PC-9 (cell line): ENCODE measurements around the gene ZMIZ1. TPM values are rescaled to one million over a fixed set of nuclear protein-coding genes. Genes with fewer than 3 reads are reported as not detected.

Source experiments
- BruUV-seq: library from RNA; stranded (reverse); fragments of 400-500 nt; replicated peaks from 2 replicates; lab custom pipeline; 2021; lab: Mats Ljungman, UMichigan
- CTCF ChIA-PET: fragments of 300-600 bp; sonication (Branson Sonifier 250); formaldehyde crosslinking; loops from one replicate; lab custom pipeline; 2022; ENCODE audit warnings: antibody characterized with exemption; lab: Charles Lee
- POLR2A ChIA-PET: fragments of 300-600 bp; sonication (Branson Sonifier 250); formaldehyde crosslinking; loops from one replicate; lab custom pipeline; 2022; ENCODE audit warnings: antibody characterized with exemption; ENCODE audit not compliant: unreplicated experiment; lab: Charles Lee
- DNase-seq, 2 experiments: peaks; one replicate each; pipeline versions ENCODE4 v3.0.0 to v3.0.0-alpha.2; 2015 to 2022; ENCODE audit warnings: mixed read lengths in 1 of 2
- H2AFZ ChIP-seq: fragments of 200-600 bp; sonication (generic); 2 replicates; pipeline ENCODE4 v1.8.1; 2017; ENCODE audit warnings: antibody characterized with exemption
- H3F3A ChIP-seq: fragments of 200-600 bp; sonication (generic); 2 replicates; pipeline ENCODE4 v1.8.1; 2017; ENCODE audit warnings: antibody characterized with exemption, mild to moderate bottlenecking, low read depth; ENCODE audit not compliant: insufficient read depth
- H3K27ac ChIP-seq: fragments of 200-600 bp; sonication (generic); 2 replicates; pipeline ENCODE4 v1.6.1; 2016; ENCODE audit warnings: mixed run types
- H3K27me3 ChIP-seq: fragments of 200-600 bp; sonication (generic); 2 replicates; pipeline ENCODE4 v1.6.1; 2016; ENCODE audit warnings: low read depth, mixed run types; ENCODE audit not compliant: insufficient read depth
- H3K36me3 ChIP-seq: fragments of 200-600 bp; sonication (generic); 2 replicates; pipeline ENCODE4 v1.6.1; 2016; ENCODE audit warnings: low read depth, mixed run types
- H3K4me1 ChIP-seq: fragments of 200-600 bp; sonication (generic); replicated peaks from 2 replicates; pipeline ENCODE4 v1.6.1; 2016; ENCODE audit warnings: mixed run types; ENCODE audit not compliant: insufficient read depth
- H3K4me2 ChIP-seq: fragments of 200-600 bp; sonication (generic); 2 replicates; pipeline ENCODE4 v1.6.1; 2017; ENCODE audit warnings: mixed run types
- H3K4me3 ChIP-seq: fragments of 200-600 bp; sonication (generic); 2 replicates; pipeline ENCODE4 v1.6.1; 2016; ENCODE audit warnings: mixed run types
- H3K79me2 ChIP-seq: fragments of 200-600 bp; sonication (generic); 2 replicates; pipeline ENCODE4 v1.6.1; 2017; ENCODE audit warnings: low read depth, mixed run types
- H3K9me2 ChIP-seq: fragments of 200-600 bp; sonication (generic); 2 replicates; pipeline ENCODE4 v1.8.1; 2017; ENCODE audit warnings: mild to moderate bottlenecking; ENCODE audit not compliant: insufficient read depth
- H3K9me3 ChIP-seq: fragments of 200-600 bp; sonication (generic); 2 replicates; pipeline ENCODE4 v1.8.1; 2016; ENCODE audit warnings: low read depth; ENCODE audit not compliant: insufficient read depth
- H4K20me1 ChIP-seq: fragments of 200-600 bp; sonication (generic); 2 replicates; pipeline ENCODE4 v1.8.1; 2017; ENCODE audit not compliant: insufficient read depth
- CTCF ChIP-seq: fragments of 200-600 bp; sonication (generic); conservative IDR thresholded peaks from 2 replicates; pipeline ENCODE4 v1.6.1; 2017; ENCODE audit warnings: mixed run types, antibody characterized with exemption, mild to moderate bottlenecking, moderate library complexity
- EZH2 ChIP-seq: fragments of 200-600 bp; sonication (generic); IDR thresholded peaks from 2 replicates; pipeline ENCODE4 v1.8.0; 2017; ENCODE audit warnings: antibody characterized with exemption, low read depth
- intact Hi-C: fragments of 100-400 bp; cut with micrococcal nuclease; formaldehyde crosslinking; loops from one replicate; pipeline ENCODE4 v1.10.0; 2022; ENCODE audit not compliant: unreplicated experiment
- total RNA-seq: library from RNA; stranded (reverse); gene quantifications from 2 replicates; pipeline ENCODE4 v1.2.3, GENCODE V29; 2021

The ZMIZ1 gene
- total RNA-seq, 1 experiment from 2014 or later, result 47.6 TPM

- no TSS peak for BruUV-seq
- H3K4me2 ChIP-seq, result no peak overlapping the region
- H3K9me3 ChIP-seq, result no peaks in the 10 kb centered on the region
- TF ChIP-seq EZH2, result no peak
- TF ChIP-seq CTCF, result no peak
- CTCF ChIA-PET, result no interaction called here
- no peaks in the 10 kb centered on the region for H3K27me3 ChIP-seq
- no peaks in the 10 kb centered on the region for H3K36me3 ChIP-seq
- H3F3A ChIP-seq, result no peaks in the 10 kb centered on the region
- no peaks in the 10 kb centered on the region for H3K79me2 ChIP-seq
- H4K20me1 ChIP-seq, result no peaks in the 10 kb centered on the region
- H3K4me1 ChIP-seq, result no peaks in the 10 kb centered on the region
- no peak overlapping the region for H3K27ac ChIP-seq
- no peak overlapping the region for H2AFZ ChIP-seq
- POLR2A ChIA-PET, result no interaction called here
- H3K9me2 ChIP-seq, result no peaks in the 10 kb centered on the region
- intact Hi-C loops, result no loop called here
- no peak for DNase-seq
- H3K4me3 ChIP-seq, result no peak overlapping the region
Measured at GRCh38 chr10:79022565-79023230, 46.1 kb upstream of the ZMIZ1 start.

- H3K4me2 ChIP-seq, result no peak overlapping the region
- H3K36me3 ChIP-seq, result no peaks in the 10 kb centered on the region
- intact Hi-C loops, result no loop called here
- no peak for DNase-seq
- no peaks in the 10 kb centered on the region for H3K4me1 ChIP-seq
- no peaks in the 10 kb centered on the region for H3K27me3 ChIP-seq
- no peak for TF ChIP-seq CTCF
- TF ChIP-seq EZH2, result no peak
- H2AFZ ChIP-seq, result no peak overlapping the region
- no peak overlapping the region for H3K4me3 ChIP-seq
- ChIA-PET POLR2A (no interaction called here), CTCF (no interaction called here)
- no peaks in the 10 kb centered on the region for H3K9me3 ChIP-seq
- H3K27ac ChIP-seq, result no peak overlapping the region
- H3K79me2 ChIP-seq, result no peaks in the 10 kb centered on the region
- no TSS peak for BruUV-seq
- H3F3A ChIP-seq, result no peaks in the 10 kb centered on the region
- H3K9me2 ChIP-seq, result no peaks in the 10 kb centered on the region
- H4K20me1 ChIP-seq, result no peaks in the 10 kb centered on the region
Measured at GRCh38 chr10:79023240-79024162, 45.3 kb upstream of the ZMIZ1 start.

GRCh38 chr10:79024296-79024695 lies 44.5 kb upstream of the ZMIZ1 start:
- Histone ChIP-seq H4K20me1 (no peaks in the 10 kb centered on the region), H3K79me2 (no peaks in the 10 kb centered on the region), H3K36me3 (no peaks in the 10 kb centered on the region), H3K27ac (no peak overlapping the region), H3K4me2 (no peak overlapping the region), H3F3A (no peaks in the 10 kb centered on the region), H3K4me1 (no peaks in the 10 kb centered on the region), H3K27me3 (no peaks in the 10 kb centered on the region), H3K9me3 (no peaks in the 10 kb centered on the region), H3K9me2 (no peaks in the 10 kb centered on the region), H2AFZ (no peak overlapping the region), H3K4me3 (no peak overlapping the region)
- intact Hi-C loops, result no loop called here
- POLR2A ChIA-PET, result no interaction called here
- no peak for DNase-seq
- TF ChIP-seq CTCF (no peak), EZH2 (no peak)
- CTCF ChIA-PET, result no interaction called here
- BruUV-seq, result no TSS peak
